Measurements from ENCODE around the gene CLUH. TPM values are rescaled to one million over a fixed set of nuclear protein-coding genes. Genes with fewer than 3 reads are reported as not detected.
"Not testable (repeated sequence)": the region's sequence is repeated elsewhere in the genome, so short reads cannot be mapped to it uniquely, and the experiment has no call there.

CLUH gene
- total RNA-seq, 6 experiments from 2014 or later: 42.7 to 62.9 (median 48.6) TPM

DNA sequence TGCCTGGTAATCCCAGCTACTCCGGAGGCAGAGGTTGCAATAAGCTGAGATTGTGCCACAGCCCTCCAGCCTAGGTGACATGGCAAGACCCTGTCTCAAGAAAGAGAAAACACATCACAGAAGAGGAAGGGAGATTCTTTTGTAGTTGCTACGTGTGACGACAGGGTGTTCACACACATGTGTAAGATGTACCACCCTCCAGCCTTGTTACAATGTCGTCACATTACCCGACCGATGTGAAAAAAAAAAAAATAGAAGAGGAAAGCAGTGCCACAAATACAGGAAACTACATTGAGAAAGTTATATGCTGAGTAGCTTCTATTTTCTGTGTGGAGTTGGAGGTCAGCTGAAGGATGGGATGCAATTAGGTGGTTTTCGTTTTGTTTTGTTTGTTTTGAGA is 56.0 kb downstream of the CLUH start:
- TF ChIP-seq CTCF (IDR thresholded peaks at IDR 0.05): no peak
- no peak for DNase-seq
- no peak overlapping the region; the same call in 1 of the 2 replicates for H3K27ac Mint-ChIP-seq

DNA sequence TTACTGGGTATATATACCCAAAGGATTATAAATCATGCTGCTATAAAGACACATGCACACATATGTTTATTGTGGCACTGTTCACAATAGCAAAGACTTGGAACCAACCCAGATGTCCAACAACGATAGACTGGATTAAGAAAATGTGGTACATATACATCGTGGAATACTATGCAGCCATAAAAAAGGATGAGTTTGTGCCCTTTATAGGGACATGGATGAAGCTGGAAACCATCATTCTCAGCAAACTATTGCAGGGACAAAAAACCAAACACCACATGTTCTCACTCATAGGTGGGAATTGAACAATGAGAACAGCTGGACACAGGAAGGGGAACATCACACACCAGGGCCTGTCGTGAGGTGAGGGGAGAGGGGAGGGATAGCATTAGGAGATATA is 58.7 kb downstream of the CLUH start:
- H3K9me3 Mint-ChIP-seq; DNase-seq; H3K27me3 Mint-ChIP-seq (ENCODE audit: insufficient read depth); H3K4me3 Mint-ChIP-seq; H3K27ac Mint-ChIP-seq: not testable (repeated sequence)
- H3K36me3 Mint-ChIP-seq (ENCODE audit: low read depth): peaks cover 31% of the 10 kb centered on the region
- peaks cover 35% of the 10 kb centered on the region for H3K4me1 Mint-ChIP-seq (ENCODE audit: low read depth)

More for the DNA sequence above, 56.0 kb downstream of the CLUH start:
- H3K9me3 Mint-ChIP-seq: no peaks in the 10 kb centered on the region
- H3K4me1 Mint-ChIP-seq (ENCODE audit: low read depth): peaks cover 45% of the 10 kb centered on the region
- H3K4me3 Mint-ChIP-seq: no peak overlapping the region
- peaks cover 39% of the 10 kb centered on the region for H3K36me3 Mint-ChIP-seq (ENCODE audit: low read depth)
- H3K27me3 Mint-ChIP-seq (ENCODE audit: insufficient read depth): no peaks in the 10 kb centered on the region; the same call in 1 of the 2 replicates

DNA sequence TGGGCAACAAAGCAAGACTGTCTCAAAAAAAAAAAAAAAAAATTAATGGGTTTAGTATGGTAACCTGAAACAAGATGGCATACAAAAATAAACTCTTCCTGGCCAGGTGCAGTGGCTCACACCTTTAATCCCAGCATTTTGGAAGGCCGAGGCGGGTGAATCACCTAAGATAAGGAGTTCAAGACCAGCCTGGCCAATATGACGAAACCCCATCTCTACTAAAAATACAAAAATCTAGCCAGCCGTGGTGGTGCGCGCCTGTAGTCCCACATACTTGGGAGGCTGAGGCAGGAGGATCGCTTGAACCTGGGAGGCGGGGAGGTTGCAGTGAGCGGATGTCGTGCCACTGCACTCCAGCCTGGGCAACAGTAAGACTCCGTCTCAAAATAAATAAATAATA is 62.4 kb downstream of the CLUH start:
- no peaks in the 10 kb centered on the region for H3K9me3 Mint-ChIP-seq
- peaks cover 15% of the 10 kb centered on the region for H3K4me1 Mint-ChIP-seq (ENCODE audit: low read depth)
- no peak overlapping the region for H3K4me3 Mint-ChIP-seq
- no peak overlapping the region for H3K27ac Mint-ChIP-seq
- no peak for TF ChIP-seq CTCF (IDR thresholded peaks at IDR 0.05)
- H3K36me3 Mint-ChIP-seq (ENCODE audit: low read depth): peaks cover 34% of the 10 kb centered on the region
- no peaks in the 10 kb centered on the region for H3K27me3 Mint-ChIP-seq (ENCODE audit: insufficient read depth)
- DNase-seq: no peak

- Mint-ChIP-seq H3K36me3 (ENCODE audit: low read depth) (peaks cover 33% of the 10 kb centered on the region), H3K4me3 (no peak overlapping the region), H3K27ac (no peak overlapping the region), H3K27me3 (ENCODE audit: insufficient read depth) (no peaks in the 10 kb centered on the region; the same call in 1 of the 2 replicates), H3K4me1 (ENCODE audit: low read depth) (peaks cover 20% of the 10 kb centered on the region), H3K9me3 (no peaks in the 10 kb centered on the region)
- no peak for DNase-seq
- no peak for TF ChIP-seq CTCF (IDR thresholded peaks at IDR 0.05)
Measured at GRCh38 chr17:2647957-2648356, 63.6 kb downstream of the CLUH start.

DNA sequence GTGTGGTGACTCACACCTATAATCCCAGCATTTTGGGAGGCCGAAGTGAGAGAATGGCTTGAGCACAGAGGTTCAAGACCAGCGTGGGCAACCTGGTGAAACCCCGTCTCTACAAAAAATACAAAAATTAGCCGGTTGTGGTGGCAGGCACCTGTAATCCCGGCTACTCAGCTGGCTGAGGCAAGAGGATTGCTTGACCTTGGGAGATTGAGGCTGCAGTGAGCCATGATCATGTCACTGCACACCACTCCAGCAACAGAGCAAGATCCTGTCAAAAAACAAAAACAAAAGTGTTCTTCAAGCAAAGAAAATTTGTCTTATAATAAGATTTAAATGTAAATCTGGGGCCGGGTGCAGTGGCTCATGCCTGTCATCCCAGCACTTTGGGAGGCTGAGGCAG is 66.6 kb downstream of the CLUH start:
- DNase-seq: no peak
- TF ChIP-seq CTCF (IDR thresholded peaks at IDR 0.05): no peak
- no peak overlapping the region for H3K4me3 Mint-ChIP-seq
- peaks cover 11% of the 10 kb centered on the region; the same call in 1 of the 2 replicates for H3K4me1 Mint-ChIP-seq (ENCODE audit: low read depth)
- H3K9me3 Mint-ChIP-seq: no peaks in the 10 kb centered on the region
- no peak overlapping the region for H3K27ac Mint-ChIP-seq
- H3K27me3 Mint-ChIP-seq (ENCODE audit: insufficient read depth): no peaks in the 10 kb centered on the region; the same call in 1 of the 2 replicates
- H3K36me3 Mint-ChIP-seq (ENCODE audit: low read depth): peaks cover 34% of the 10 kb centered on the region

Small RNAs within 50 kb of the gene (microRNA-seq; reads per million reads assigned to microRNA genes)
- not detected for gene MIR1253
- gene MIR6776: not detected

Other genes with a start within 250 kb of the CLUH start
- 10 to 100 TPM; 21.7 to 25.7 (median 24.1) TPM for gene METTL16, start 199.9 kb downstream of the CLUH start, total RNA-seq (2021; fragmentation: NEBNext Ultra II Directional; extraction: Animal tissue kit (Norgen Biotek cat#: 25700))
- 100 to 1,000 TPM; 159 to 186 (median 167) TPM for gene PAFAH1B1, start 118.1 kb downstream of the CLUH start, total RNA-seq (2021; fragmentation: NEBNext Ultra II Directional; extraction: Animal tissue kit (Norgen Biotek cat#: 25700))
- not detected for gene CCDC92B, start 37.9 kb upstream of the CLUH start, total RNA-seq (2021; fragmentation: NEBNext Ultra II Directional; extraction: Animal tissue kit (Norgen Biotek cat#: 25700))
- gene RAP1GAP2, start 84.7 kb upstream of the CLUH start, total RNA-seq (2021; fragmentation: NEBNext Ultra II Directional; extraction: Animal tissue kit (Norgen Biotek cat#: 25700)): 10 to 100 TPM in 5 of 6 experiments, 1 to 10 TPM in 1; 7.9 to 27.4 (median 23.9) TPM